HCT116 (cell line): ENCODE measurements around the gene ADARB2. TPM values are rescaled to one million over a fixed set of nuclear protein-coding genes. Genes with fewer than 3 reads are reported as not detected.
A peak's percentile ranks its signal among the peaks of the same experiment; 100 is the strongest.

Source experiments
- ATAC-seq: fragments of 200-7000 bp; cut with Tn5 transposase; 2 replicates; pipeline ENCODE4 v1.9.1; 2020; ENCODE audit warnings: mild to moderate bottlenecking, moderate library complexity
- BruUV-seq: library from RNA; stranded (reverse); fragments of 400-500 nt; replicated peaks from 2 replicates; lab custom pipeline; 2021; lab: Mats Ljungman, UMichigan
- CTCF ChIA-PET: fragments of 300-600 bp; sonication (Branson Sonifier 250); formaldehyde crosslinking; loops from one replicate; lab custom pipeline; 2021; ENCODE audit warnings: antibody characterized with exemption; lab: Charles Lee
- POLR2A ChIA-PET: fragments of 300-600, 350-600 bp; sonication (Branson Sonifier 250); formaldehyde crosslinking; loops from one replicate; lab custom pipeline; 2021; ENCODE audit warnings: antibody characterized with exemption; lab: Charles Lee
- RAD21 ChIA-PET, 2 experiments: fragments of 300-600 bp; sonication (Branson Sonifier 250); formaldehyde crosslinking; loops; one replicate each; lab custom pipeline; 2023; ENCODE audit warnings: low total read pairs in 2 of 2; ENCODE audit not compliant: uncharacterized antibody in 2 of 2, unreplicated experiment in 2 of 2, low non-redundant PET in 1 of 2; lab: Charles Lee
- DNase-seq: peaks from one replicate; pipeline ENCODE4 v3.0.0-alpha.2; 2010; ENCODE audit warnings: low read depth, low spot score
- H2AFZ ChIP-seq: fragments of 200-600 bp; shearing (Covaris generic), sonication (generic); 2 replicates; pipeline ENCODE4 v1.6.1; 2017; ENCODE audit warnings: low read depth, mixed run types, mixed read lengths, antibody characterized with exemption, low read length; ENCODE audit not compliant: poor library complexity, severe bottlenecking
- H3K27ac ChIP-seq: 2 replicates; pipeline ENCODE4 v1.5.1; 2012; ENCODE audit warnings: low read depth, low read length
- H3K27me3 ChIP-seq: fragments of 200-600 bp; sonication (generic); 2 replicates; pipeline ENCODE4 v1.6.1; 2016; ENCODE audit warnings: mixed run types, low read length, mixed read lengths; ENCODE audit not compliant: insufficient read depth
- H3K36me3 ChIP-seq, 2 experiments: fragments of 200-500 bp in 1 of 2; fragments of 200-600 bp in 1 of 2; sonication (Bioruptor generic) in 1 of 2; sonication (generic) in 1 of 2; 2 replicates each; pipeline versions ENCODE4 v1.5.1 to v1.6.1; 2014 to 2016; ENCODE audit warnings: low read length in 2 of 2, inconsistent platforms in 1 of 2, mixed read lengths in 1 of 2, mixed run types in 1 of 2; ENCODE audit not compliant: insufficient read depth in 2 of 2, control insufficient read depth in 1 of 2
- H3K4me1 ChIP-seq, 2 experiments: fragments of 200-600 bp in 1 of 2; sonication (generic) in 1 of 2; 2 replicates each; pipeline versions ENCODE4 v1.5.1 to v1.6.1; 2012 to 2017; ENCODE audit warnings: low read length in 2 of 2, inconsistent platforms in 1 of 2, mild to moderate bottlenecking in 1 of 2, mixed read lengths in 1 of 2, mixed run types in 1 of 2, moderate library complexity in 1 of 2; ENCODE audit not compliant: insufficient read depth in 2 of 2, control insufficient read depth in 1 of 2
- H3K4me2 ChIP-seq: fragments of 200-600 bp; sonication (generic); 2 replicates; pipeline ENCODE4 v1.6.1; 2017; ENCODE audit warnings: mixed run types, low read length, mixed read lengths
- H3K4me3 ChIP-seq, 2 experiments: fragments of 200-600 bp in 1 of 2; sonication (generic) in 1 of 2; replicated peaks in 1 of 2; 2 replicates each; pipeline ENCODE4 v1.5.1; 2011 to 2016; ENCODE audit warnings: low read length in 2 of 2, control low read depth in 1 of 2, low read depth in 1 of 2, mild to moderate bottlenecking in 1 of 2, mixed read lengths in 1 of 2, mixed run types in 1 of 2
- H3K79me2 ChIP-seq: fragments of 200-600 bp; sonication (generic); 2 replicates; pipeline ENCODE4 v1.6.1; 2017; ENCODE audit warnings: mild to moderate bottlenecking, mixed run types, low read length, moderate library complexity, mixed read lengths; ENCODE audit not compliant: insufficient read depth
- H3K9ac ChIP-seq: fragments of 200-600 bp; sonication (generic); 2 replicates; pipeline ENCODE4 v1.6.1; 2016; ENCODE audit warnings: low read length, mixed read lengths
- H3K9me2 ChIP-seq: fragments of 200-600 bp; sonication (generic), shearing (Covaris generic); 2 replicates; pipeline ENCODE4 v1.6.1; 2017; ENCODE audit warnings: mixed run types, mild to moderate bottlenecking, moderate library complexity; ENCODE audit not compliant: insufficient read depth
- H3K9me3 ChIP-seq, 2 experiments: fragments of 200-500 bp in 1 of 2; fragments of 200-600 bp in 1 of 2; sonication (Bioruptor generic) in 1 of 2; sonication (generic) in 1 of 2; 2 replicates each; pipeline ENCODE4 v1.6.1; 2014 to 2017; ENCODE audit warnings: low read length in 2 of 2, mixed read lengths in 2 of 2, inconsistent platforms in 1 of 2, low read depth in 1 of 2, mild to moderate bottlenecking in 1 of 2, mixed run types in 1 of 2, moderate library complexity in 1 of 2; ENCODE audit not compliant: control insufficient read depth in 1 of 2, insufficient read depth in 1 of 2
- H4K20me1 ChIP-seq: fragments of 200-600 bp; sonication (generic), shearing (Covaris generic); 2 replicates; pipeline ENCODE4 v1.6.1; 2017; ENCODE audit warnings: mixed run types, mild to moderate bottlenecking, moderate library complexity; ENCODE audit not compliant: insufficient read depth
- CBX3 ChIP-seq: IDR thresholded peaks from 2 replicates; pipeline ENCODE4 v1.6.1; 2012; ENCODE audit warnings: low read depth
- CEBPB ChIP-seq: IDR thresholded peaks from 2 replicates; pipeline ENCODE4 v1.6.1; 2012; ENCODE audit warnings: low read depth
- FOSL1 ChIP-seq: IDR thresholded peaks from 2 replicates; pipeline ENCODE4 v1.6.1; 2012; ENCODE audit warnings: low read depth
- JUND ChIP-seq: IDR thresholded peaks from 2 replicates; pipeline ENCODE4 v1.6.1; 2012
- POLR2A ChIP-seq: IDR thresholded peaks from 2 replicates; pipeline ENCODE4 v1.7.0; 2011; ENCODE audit warnings: borderline replicate concordance; ENCODE audit not compliant: insufficient read depth, insufficient read length; ENCODE audit errors: extremely low read depth
- POLR2AphosphoS5 ChIP-seq: IDR thresholded peaks from 2 replicates; pipeline ENCODE4 v1.6.1; 2011; ENCODE audit warnings: mild to moderate bottlenecking, low read depth, low read length, moderate library complexity
- REST ChIP-seq: IDR thresholded peaks from 2 replicates; pipeline ENCODE4 v1.6.1; 2012; ENCODE audit warnings: low read depth
- SIN3A ChIP-seq: IDR thresholded peaks from 2 replicates; pipeline ENCODE4 v1.6.1; 2012; ENCODE audit warnings: low read depth
- SRF ChIP-seq: IDR thresholded peaks from 2 replicates; pipeline ENCODE4 v1.6.1; 2012; ENCODE audit warnings: low read depth
- ZBTB33 ChIP-seq: IDR thresholded peaks from 2 replicates; pipeline ENCODE4 v1.6.1; 2011; ENCODE audit warnings: mild to moderate bottlenecking, low read length, moderate library complexity; ENCODE audit not compliant: insufficient replicate concordance; ENCODE audit errors: extremely low read depth
- ZFX ChIP-seq: fragments of 450-650 bp; IDR thresholded peaks from 2 replicates; pipeline ENCODE4 v1.6.1; 2017
- ZNF274 ChIP-seq: fragments of 200-500 bp; sonication (Bioruptor generic); IDR thresholded peaks from 2 replicates; pipeline ENCODE4 v1.6.1; 2014; ENCODE audit warnings: mild to moderate bottlenecking, low read depth, low read length, inconsistent platforms
- intact Hi-C: fragments of 100-400 bp; cut with micrococcal nuclease; formaldehyde crosslinking; loops from 2 replicates; pipeline ENCODE4 v1.10.0; 2022
- total RNA-seq: library from RNA; stranded (reverse); gene quantifications from one replicate; pipeline ENCODE4 v1.2.1, GENCODE V29; 2021; ENCODE audit not compliant: unreplicated experiment

ADARB2 gene
- total RNA-seq, 1 experiment from 2014 or later, result not detected

- DNase-seq, result no peak
- RAD21 ChIA-PET, result no interaction called here
- H3K27me3 ChIP-seq, result peaks cover 25% of the 10 kb centered on the region; the same call in 1 of the 2 replicates
- ATAC-seq, result peak; percentile 18; the same call in 1 of the 2 replicates
- H3K9me2 ChIP-seq, result no peaks in the 10 kb centered on the region
- no peaks in the 10 kb centered on the region for H3K4me1 ChIP-seq
- H3K79me2 ChIP-seq, result no peaks in the 10 kb centered on the region
- BruUV-seq, result no TSS peak
- no peak overlapping the region for H3K9ac ChIP-seq
- POLR2A ChIA-PET, result no interaction called here
- intact Hi-C loops, result no loop called here
- H3K4me2 ChIP-seq, result no peak overlapping the region
- H3K9me3 ChIP-seq, result no peaks in the 10 kb centered on the region
- H3K27ac ChIP-seq, result no peak overlapping the region
- no peak for TF ChIP-seq ZNF274
- TF ChIP-seq SRF, result no peak
- no peak for TF ChIP-seq FOSL1
- TF ChIP-seq POLR2A, result no peak
- TF ChIP-seq ZBTB33, result no peak
- TF ChIP-seq REST, result no peak
- TF ChIP-seq CEBPB, result no peak
- TF ChIP-seq JUND, result no peak
- TF ChIP-seq CBX3, result no peak
- no peak for TF ChIP-seq SIN3A
- no peak for TF ChIP-seq POLR2AphosphoS5
- TF ChIP-seq ZFX, result no peak
- TF ChIP-seq, all 23 proteins: peak for 0
- CTCF ChIA-PET, result no interaction called here
- Histone ChIP-seq H2AFZ (no peak overlapping the region), H3K36me3 (no peaks in the 10 kb centered on the region), H4K20me1 (no peaks in the 10 kb centered on the region), H3K4me3 (no peak overlapping the region)
Measured at GRCh38 chr10:1211844-1212570, 525.3 kb downstream of the ADARB2 start.
